ENCODE data around the gene HBS1L. TPM values are rescaled to one million over a fixed set of nuclear protein-coding genes. Genes with fewer than 3 reads are reported as not detected.

The HBS1L gene
- total and polyA plus RNA-seq, 4 donors: 32.7 to 89.0 (median 52.2) TPM

DNA sequence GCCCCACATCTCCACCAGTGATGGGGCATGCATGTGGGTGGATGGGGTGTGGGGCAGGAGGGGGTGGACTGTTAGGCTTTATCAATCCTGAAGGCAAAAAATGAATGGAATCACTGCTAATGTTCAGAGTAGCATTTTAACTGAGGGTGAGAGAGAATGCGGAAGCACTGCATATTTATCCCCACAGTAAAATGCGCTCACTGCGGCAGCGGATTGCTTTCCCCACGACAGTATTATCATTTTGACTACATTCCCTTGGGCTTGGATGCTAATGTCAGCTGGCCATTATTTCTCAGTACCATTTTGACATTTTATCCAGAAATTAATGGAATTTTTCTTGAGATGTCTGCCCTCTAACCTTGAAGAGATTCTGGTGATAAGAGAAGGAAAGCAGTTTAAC lies 118.1 kb downstream of the HBS1L start:
- peaks cover 5 to 36% (median 12%) of the 10 kb centered on the region in 4 donors for H3K36me3 ChIP-seq (ENCODE audit: control insufficient read depth in 4 of 4, insufficient read depth in 3 of 4, low read depth in 1 of 4, low read length in 3 of 4)
- 95% methylated on average over 5 of the region's 5 CpGs for WGBS
- no peak overlapping the region for H3K9ac ChIP-seq (ENCODE audit: low read depth in 1 of 2, low read length in 2 of 2)
- DNase-seq (ENCODE audit: low spot score): no peak
- no peaks in the 10 kb centered on the region for H3K27me3 ChIP-seq (ENCODE audit: control insufficient read depth in 4 of 4, insufficient read depth in 4 of 4, low read length in 3 of 4)
- H3K4me3 ChIP-seq (ENCODE audit: low read depth in 1 of 3, low read length in 3 of 3): no peak overlapping the region
- peaks cover 3 to 69% (median 44%) of the 10 kb centered on the region in 4 donors for H3K4me1 ChIP-seq (ENCODE audit: control insufficient read depth in 4 of 4, insufficient read depth in 4 of 4, low read length in 3 of 4)
- TF ChIP-seq GABPA (IDR thresholded peaks at IDR 0.05 in 1 of 2, conservative IDR thresholded peaks at IDR 0.05 in 1 of 2): no peak
- TF ChIP-seq HNF4G (IDR thresholded peaks at IDR 0.05): no peak
- no peak for TF ChIP-seq ZBTB33 (IDR thresholded peaks at IDR 0.05)
- TF ChIP-seq, protein P1, sequence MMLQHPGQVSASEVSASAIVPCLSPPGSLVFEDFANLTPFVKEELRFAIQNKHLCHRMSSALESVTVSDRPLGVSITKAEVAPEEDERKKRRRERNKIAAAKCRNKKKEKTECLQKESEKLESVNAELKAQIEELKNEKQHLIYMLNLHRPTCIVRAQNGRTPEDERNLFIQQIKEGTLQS (IDR thresholded peaks at IDR 0.05): no peak
- no peak for TF ChIP-seq FOXA1 (IDR thresholded peaks at IDR 0.05)
- TF ChIP-seq, protein P2, sequence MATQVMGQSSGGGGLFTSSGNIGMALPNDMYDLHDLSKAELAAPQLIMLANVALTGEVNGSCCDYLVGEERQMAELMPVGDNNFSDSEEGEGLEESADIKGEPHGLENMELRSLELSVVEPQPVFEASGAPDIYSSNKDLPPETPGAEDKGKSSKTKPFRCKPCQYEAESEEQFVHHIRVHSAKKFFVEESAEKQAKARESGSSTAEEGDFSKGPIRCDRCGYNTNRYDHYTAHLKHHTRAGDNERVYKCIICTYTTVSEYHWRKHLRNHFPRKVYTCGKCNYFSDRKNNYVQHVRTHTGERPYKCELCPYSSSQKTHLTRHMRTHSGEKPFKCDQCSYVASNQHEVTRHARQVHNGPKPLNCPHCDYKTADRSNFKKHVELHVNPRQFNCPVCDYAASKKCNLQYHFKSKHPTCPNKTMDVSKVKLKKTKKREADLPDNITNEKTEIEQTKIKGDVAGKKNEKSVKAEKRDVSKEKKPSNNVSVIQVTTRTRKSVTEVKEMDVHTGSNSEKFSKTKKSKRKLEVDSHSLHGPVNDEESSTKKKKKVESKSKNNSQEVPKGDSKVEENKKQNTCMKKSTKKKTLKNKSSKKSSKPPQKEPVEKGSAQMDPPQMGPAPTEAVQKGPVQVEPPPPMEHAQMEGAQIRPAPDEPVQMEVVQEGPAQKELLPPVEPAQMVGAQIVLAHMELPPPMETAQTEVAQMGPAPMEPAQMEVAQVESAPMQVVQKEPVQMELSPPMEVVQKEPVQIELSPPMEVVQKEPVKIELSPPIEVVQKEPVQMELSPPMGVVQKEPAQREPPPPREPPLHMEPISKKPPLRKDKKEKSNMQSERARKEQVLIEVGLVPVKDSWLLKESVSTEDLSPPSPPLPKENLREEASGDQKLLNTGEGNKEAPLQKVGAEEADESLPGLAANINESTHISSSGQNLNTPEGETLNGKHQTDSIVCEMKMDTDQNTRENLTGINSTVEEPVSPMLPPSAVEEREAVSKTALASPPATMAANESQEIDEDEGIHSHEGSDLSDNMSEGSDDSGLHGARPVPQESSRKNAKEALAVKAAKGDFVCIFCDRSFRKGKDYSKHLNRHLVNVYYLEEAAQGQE (IDR thresholded peaks at IDR 0.05): no peak
- TF ChIP-seq RXRA (IDR thresholded peaks at IDR 0.05): no peak
- TF ChIP-seq NR2F2 (IDR thresholded peaks at IDR 0.05): no peak
- no peak for TF ChIP-seq TAF1 (conservative IDR thresholded peaks at IDR 0.05)
- H3K27ac ChIP-seq (ENCODE audit: low read depth in 1 of 2, low read length in 2 of 2): no peak overlapping the region
- H3K9me3 ChIP-seq (ENCODE audit: control insufficient read depth in 4 of 4, low read length in 3 of 4): no peaks in the 10 kb centered on the region

DNA sequence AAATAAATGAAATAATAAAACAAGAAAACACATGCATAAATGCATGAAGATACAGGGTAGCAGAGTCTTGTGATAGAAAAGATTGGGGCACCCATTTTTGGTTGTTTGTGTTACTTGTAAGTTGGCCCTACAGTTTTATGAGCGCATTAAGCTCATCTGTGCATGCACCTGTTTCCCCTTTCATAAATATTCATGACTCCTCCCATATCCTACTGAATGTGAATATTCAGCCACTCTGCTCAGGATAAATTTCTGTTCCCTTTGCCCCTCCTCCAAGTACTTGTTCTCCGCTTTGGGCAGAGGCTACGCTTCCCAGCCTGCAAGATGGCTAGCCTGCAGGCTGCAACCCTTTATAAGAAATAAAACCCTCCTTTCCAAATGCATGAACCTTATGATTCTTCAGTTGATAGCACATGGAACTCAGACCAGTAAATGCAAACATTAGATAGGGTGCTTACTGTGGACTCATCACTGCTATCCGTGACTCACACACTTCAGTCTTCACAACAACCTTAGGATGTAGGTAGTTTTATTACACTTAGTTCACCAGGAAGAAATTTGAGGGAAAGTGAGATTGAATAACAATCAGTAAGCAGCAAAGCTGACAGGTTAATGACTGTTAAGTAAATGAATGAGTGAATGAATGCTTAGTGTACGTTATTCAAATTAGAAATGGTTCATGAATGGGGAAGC lies 119.7 kb downstream of the HBS1L start:
- Histone ChIP-seq H3K9ac (ENCODE audit: low read depth in 1 of 2, low read length in 2 of 2) (no peak overlapping the region), H3K36me3 (ENCODE audit: control insufficient read depth in 4 of 4, insufficient read depth in 3 of 4, low read depth in 1 of 4, low read length in 3 of 4) (peaks cover 6 to 38% (median 13%) of the 10 kb centered on the region in 4 donors), H3K27ac (ENCODE audit: low read depth in 1 of 2, low read length in 2 of 2) (peak overlapping the region; percentile 26 to 66), H3K9me3 (ENCODE audit: control insufficient read depth in 4 of 4, low read length in 3 of 4) (no peaks in the 10 kb centered on the region), H3K27me3 (ENCODE audit: control insufficient read depth in 4 of 4, insufficient read depth in 4 of 4, low read length in 3 of 4) (no peaks in the 10 kb centered on the region), H3K4me1 (ENCODE audit: control insufficient read depth in 4 of 4, insufficient read depth in 4 of 4, low read length in 3 of 4) (peaks cover 3 to 80% (median 56%) of the 10 kb centered on the region in 4 donors), H3K4me3 (ENCODE audit: low read depth in 1 of 3, low read length in 3 of 3) (no peak overlapping the region)
- WGBS: 91% methylated on average over 5 of the region's 5 CpGs
- no peak for DNase-seq (ENCODE audit: low spot score)
- TF ChIP-seq, protein P1 (IDR thresholded peaks at IDR 0.05): no peak
- TF ChIP-seq HNF4G (IDR thresholded peaks at IDR 0.05) (no peak), SP1 (IDR thresholded peaks at IDR 0.05) (no peak)

Measured in liver (tissue), 9 donors.